Stimulated activated CD8-positive, alpha-beta memory T cell treated with anti-CD3 and anti-CD28 coated beads, Interleukin-4, amount 100 ng/mL, for 4 hours (primary cell): Measurements from ENCODE around the gene FOXP2.

Experiments used
- DNase-seq, 2 donors: peaks; one replicate each; pipeline ENCODE4 v3.0.0-alpha.2; 2020; ENCODE audit warnings: low read depth in 2 of 2, low spot score in 1 of 2

Gene FOXP2

DNA sequence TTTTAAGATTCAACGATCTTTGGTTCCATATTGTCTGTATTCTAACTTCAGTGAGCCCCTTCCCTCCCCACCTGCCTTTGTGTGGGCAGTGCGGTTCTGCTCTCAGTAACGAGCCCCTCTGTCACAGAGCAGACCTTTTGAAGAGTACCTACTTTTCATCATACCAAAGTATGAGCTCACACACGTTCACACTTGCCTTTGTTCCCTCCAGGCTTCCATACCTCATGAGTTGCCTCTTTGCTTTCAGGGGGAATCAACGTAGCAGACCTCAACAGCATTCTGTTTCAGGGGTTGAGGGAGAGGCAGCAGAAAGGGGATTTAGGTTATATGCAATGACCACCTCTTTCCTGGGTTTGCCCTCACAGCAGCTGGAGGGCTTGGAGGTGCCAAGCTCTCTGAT lies 295.9 kb downstream of the FOXP2 start:
- DNase-seq, result no peak

DNA sequence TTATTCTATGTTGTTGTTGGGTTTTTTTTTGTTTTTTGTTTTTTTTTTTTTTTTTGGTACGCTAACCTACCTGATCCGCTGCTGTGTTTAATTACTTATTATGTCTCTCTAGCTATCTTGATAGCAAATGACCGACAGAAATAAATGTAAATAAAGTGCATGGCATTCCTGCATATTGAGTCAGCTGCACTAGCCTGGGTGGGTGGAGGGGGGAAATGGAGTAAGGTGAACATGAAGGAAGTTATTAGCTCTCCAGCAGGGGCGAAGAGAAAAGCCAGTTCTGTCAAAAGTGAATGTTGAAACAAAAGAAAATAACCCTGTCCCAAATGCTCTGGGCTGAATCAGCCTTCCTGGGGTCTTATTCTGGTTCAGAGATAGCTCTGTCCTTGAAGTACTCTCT lies 296.6 kb downstream of the FOXP2 start:
- no peak for DNase-seq

DNA sequence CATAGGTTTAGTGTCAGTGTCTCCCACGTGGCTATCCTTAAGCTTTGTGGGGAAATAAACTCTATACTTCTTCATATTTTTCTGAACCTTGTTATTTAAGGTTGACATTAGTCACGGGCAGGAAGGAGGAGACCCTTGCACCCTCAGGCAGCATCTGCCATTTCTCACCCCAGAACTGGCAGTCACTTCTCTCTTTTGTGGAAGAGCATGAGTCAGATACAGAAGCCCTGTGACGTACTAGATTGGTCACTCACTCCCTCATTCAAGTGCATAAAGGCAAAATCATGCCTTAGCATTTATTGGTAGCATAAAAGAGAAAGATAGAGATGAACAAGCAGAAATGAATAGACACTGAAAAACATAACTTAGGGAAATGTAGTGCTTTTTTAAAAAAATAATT lies 301.3 kb downstream of the FOXP2 start:
- DNase-seq, result no peak

DNA sequence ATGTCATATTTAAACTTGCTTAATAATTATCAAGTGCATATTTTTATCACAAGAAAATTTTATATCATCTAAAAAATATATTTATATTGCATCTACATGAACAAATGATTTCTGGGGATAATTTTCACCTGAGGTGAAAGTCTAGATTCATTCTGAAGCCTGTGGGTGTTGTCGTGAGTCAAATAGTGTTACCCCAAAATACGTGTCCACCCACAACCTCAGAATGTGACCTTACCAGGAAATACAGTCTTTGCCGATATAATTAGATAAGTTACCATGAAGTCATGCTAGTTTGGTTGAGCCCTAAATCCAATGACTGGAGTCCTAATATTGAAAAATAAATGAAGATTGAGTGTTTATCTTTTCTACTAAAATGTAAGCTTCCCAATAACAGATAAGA lies 304.2 kb downstream of the FOXP2 start:
- DNase-seq, result no peak

DNA sequence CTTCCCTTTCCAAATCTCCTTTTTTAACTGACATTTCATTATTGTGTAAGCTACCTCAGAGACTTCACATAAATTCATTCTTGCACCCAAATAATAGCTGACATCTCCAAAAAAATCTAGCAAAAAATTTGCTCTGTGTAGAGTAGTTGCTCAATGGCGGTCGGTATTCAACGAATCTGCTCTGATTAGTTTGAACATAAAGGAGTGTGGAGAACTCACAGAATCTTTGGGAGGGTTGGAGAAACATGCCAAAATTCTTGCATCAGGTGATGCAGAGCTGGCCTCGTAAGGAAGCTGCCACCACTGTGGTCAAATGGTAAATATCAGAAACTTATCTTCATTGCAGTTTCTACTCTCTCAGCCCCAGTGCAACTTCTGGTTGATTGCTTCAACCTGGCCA lies 306.1 kb downstream of the FOXP2 start:
- DNase-seq, result no peak

DNA sequence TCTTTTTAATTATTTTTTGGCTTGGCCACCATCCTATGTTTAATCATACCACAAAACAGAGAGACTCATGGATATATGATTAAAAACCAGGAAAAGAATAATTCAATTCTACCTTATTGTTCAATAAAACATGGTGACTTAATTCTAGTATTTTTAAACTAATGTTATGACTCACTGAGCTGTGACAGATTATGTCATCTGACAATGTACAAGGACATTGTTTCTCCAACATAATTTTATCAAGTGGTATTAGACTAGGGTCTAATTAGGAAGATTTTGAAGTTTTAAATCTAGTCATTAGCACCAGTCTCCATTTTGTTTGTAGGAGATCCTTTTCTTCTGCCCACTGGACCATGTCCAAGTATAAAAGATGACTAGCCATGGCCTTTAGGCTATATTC lies 307.9 kb downstream of the FOXP2 start:
- DNase-seq, result no peak

DNA sequence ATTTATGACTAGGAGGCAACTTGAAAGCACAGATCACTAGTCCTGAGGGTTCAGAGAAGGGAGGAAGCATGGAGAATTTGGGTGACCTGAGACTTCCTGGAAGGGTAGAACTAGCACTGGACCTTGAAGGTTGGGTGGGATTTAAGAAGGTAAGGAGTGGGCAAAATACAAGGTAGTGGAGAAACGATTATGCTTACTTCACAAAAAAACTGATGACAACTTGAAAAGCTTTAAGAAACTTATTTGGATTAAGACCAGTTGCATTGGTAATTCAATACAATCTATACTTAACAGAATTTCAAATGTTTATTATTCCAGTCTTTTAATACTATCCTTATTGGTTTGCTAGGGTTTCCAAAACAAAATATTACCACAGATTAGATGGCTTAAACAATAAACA lies 308.7 kb downstream of the FOXP2 start:
- no peak for DNase-seq

DNA sequence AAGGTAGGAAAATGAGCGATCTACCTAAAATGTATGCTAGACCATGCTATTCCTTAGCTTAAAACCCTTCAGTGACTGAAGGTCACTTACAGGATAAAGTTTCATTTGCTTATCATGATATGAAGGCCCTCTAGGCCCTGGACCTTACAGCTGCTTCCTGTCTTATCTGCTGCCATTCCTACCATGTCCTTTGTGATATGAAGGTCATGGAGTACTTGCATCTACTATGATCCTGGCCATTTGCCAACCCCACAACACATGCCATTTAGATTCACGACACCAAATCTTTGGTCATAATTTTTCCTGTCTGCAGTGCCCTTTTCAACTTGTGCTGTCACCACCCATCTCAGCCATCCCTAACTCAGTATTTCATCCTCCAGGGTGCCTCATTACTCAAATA lies 325.5 kb downstream of the FOXP2 start:
- DNase-seq, result no peak

DNA sequence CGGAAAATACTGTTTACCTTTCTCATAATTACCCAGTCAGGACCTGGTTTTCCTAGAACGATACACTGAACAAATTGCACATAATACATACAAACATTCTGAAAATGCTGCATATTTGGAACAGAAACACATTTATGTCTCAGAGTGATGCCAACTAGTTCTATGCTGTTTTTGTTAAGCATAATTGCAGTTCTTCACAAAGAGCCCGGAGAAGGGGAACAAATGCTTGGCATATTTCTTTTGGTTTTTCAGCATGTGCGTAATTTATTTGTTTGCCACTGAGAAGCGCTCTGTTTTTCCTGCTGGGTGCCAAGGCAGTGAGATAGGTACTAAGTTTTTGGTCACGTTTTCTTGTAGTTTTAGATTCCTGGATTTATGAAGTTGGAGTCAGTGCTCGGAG lies 326.3 kb downstream of the FOXP2 start:
- no peak for DNase-seq

DNA sequence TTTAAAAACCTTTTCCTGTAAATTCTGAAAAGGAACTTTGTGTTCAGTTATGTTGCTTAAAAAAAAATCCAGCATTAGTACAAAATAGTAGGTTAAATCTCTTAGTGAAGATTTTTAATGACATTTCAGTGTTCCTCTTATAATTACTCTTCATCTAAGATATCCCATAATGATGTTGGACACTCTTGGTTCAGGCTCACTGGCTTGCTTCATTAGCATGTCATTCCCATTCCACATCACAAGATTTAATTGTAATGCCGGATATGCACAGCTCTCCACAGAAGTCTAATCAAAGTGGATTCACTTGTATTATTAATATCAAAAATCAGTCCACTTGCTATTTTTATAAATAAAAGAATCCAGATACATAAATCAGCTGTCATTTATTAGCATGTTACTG lies 327.3 kb downstream of the FOXP2 start:
- DNase-seq, result no peak
